GM10847 (cell line): ENCODE measurements around the gene ELF2.
A peak's percentile ranks its signal among the peaks of the same experiment; 100 is the strongest.

Experiments used
- POLR2A ChIP-seq: IDR thresholded peaks from 2 replicates; pipeline ENCODE4 v1.6.1; 2011; ENCODE audit not compliant: insufficient read length; ENCODE audit errors: extremely low read depth

Gene ELF2

GRCh38 chr4:139196462-139196861 lies 19.4 kb upstream of the ELF2 start:
- no peak for TF ChIP-seq POLR2A

- TF ChIP-seq POLR2A, result no peak
Observed at GRCh38 chr4:139191373-139191772, 14.4 kb upstream of the ELF2 start.

- TF ChIP-seq POLR2A, result no peak
Observed at GRCh38 chr4:139189972-139190371, 13.0 kb upstream of the ELF2 start.

GRCh38 chr4:139189417-139189749 lies 12.4 kb upstream of the ELF2 start:
- no peak for TF ChIP-seq POLR2A

- TF ChIP-seq POLR2A, result no peak
Observed at GRCh38 chr4:139188648-139189416, 11.8 kb upstream of the ELF2 start.

- no peak for TF ChIP-seq POLR2A
Observed at GRCh38 chr4:139184129-139184528, 7.1 kb upstream of the ELF2 start.

GRCh38 chr4:139177869-139178619 lies 1.0 kb upstream of the ELF2 start:
- peak; percentile 48 for TF ChIP-seq POLR2A

- no peak for TF ChIP-seq POLR2A
Observed at GRCh38 chr4:139176302-139177048, 543 bp downstream of the ELF2 start.

- no peak for TF ChIP-seq POLR2A
Observed at GRCh38 chr4:139175646-139176301, 1.2 kb downstream of the ELF2 start.

GRCh38 chr4:139171876-139172691 lies 4.9 kb downstream of the ELF2 start:
- no peak for TF ChIP-seq POLR2A

GRCh38 chr4:139170932-139171331 lies 6.1 kb downstream of the ELF2 start:
- no peak for TF ChIP-seq POLR2A

GRCh38 chr4:139167774-139168444 lies 9.1 kb downstream of the ELF2 start:
- no peak for TF ChIP-seq POLR2A

- TF ChIP-seq POLR2A, result no peak
Observed at GRCh38 chr4:139164731-139165130, 12.3 kb downstream of the ELF2 start.

- TF ChIP-seq POLR2A, result no peak
Observed at GRCh38 chr4:139163806-139164206, 13.2 kb downstream of the ELF2 start.

- TF ChIP-seq POLR2A, result no peak
Observed at GRCh38 chr4:139154952-139155557, 22.0 kb downstream of the ELF2 start.
